ENCODE data around the gene ACADVL.

GRCh38 chr17:7262192-7262934 is 42.6 kb downstream of the ACADVL start, which contains the start of gene CLDN7:
- TF ChIP-seq, protein P1, sequence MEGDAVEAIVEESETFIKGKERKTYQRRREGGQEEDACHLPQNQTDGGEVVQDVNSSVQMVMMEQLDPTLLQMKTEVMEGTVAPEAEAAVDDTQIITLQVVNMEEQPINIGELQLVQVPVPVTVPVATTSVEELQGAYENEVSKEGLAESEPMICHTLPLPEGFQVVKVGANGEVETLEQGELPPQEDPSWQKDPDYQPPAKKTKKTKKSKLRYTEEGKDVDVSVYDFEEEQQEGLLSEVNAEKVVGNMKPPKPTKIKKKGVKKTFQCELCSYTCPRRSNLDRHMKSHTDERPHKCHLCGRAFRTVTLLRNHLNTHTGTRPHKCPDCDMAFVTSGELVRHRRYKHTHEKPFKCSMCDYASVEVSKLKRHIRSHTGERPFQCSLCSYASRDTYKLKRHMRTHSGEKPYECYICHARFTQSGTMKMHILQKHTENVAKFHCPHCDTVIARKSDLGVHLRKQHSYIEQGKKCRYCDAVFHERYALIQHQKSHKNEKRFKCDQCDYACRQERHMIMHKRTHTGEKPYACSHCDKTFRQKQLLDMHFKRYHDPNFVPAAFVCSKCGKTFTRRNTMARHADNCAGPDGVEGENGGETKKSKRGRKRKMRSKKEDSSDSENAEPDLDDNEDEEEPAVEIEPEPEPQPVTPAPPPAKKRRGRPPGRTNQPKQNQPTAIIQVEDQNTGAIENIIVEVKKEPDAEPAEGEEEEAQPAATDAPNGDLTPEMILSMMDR (IDR thresholded peaks at IDR 0.05): no peak
- peak in 1 of 2 donors; percentile 61 for TF ChIP-seq POLR2A (IDR thresholded peaks at IDR 0.05)
- no peak for TF ChIP-seq EP300 (IDR thresholded peaks at IDR 0.05)
- peak in 1 of 4 donors; percentile 69 for TF ChIP-seq POLR2AphosphoS5 (IDR thresholded peaks at IDR 0.05)

All from sigmoid colon (tissue), 4 donors.